ENCODE measurements around the gene DDX27.
A peak's percentile ranks its signal among the peaks of the same experiment; 100 is the strongest.
"Not testable (repeated sequence)": the region's sequence is repeated elsewhere in the genome, so short reads cannot be mapped to it uniquely, and the experiment has no call there.

The DDX27 gene

DNA sequence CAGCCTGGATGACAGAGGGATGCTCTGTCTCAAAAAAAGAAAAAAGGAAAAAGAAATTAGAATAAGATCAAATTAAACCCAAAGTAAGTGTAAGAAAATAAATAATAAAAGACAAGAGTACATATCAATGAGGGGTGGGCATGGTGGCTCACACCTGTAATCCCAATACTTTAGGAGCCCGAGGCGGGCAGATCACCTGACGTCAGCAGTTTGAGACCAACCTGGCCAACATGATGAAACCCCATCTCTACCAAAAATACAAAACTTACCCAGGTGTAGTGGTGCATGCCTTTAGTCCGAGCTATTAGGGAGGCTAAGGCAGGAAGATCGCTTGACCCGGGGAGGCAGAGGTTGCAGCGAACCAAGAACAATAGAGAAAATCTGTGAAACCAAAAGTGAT, 16.2 kb upstream of the DDX27 start:
- DNase-seq (ENCODE audit: low read depth in 2 of 2), result no peak

DNA sequence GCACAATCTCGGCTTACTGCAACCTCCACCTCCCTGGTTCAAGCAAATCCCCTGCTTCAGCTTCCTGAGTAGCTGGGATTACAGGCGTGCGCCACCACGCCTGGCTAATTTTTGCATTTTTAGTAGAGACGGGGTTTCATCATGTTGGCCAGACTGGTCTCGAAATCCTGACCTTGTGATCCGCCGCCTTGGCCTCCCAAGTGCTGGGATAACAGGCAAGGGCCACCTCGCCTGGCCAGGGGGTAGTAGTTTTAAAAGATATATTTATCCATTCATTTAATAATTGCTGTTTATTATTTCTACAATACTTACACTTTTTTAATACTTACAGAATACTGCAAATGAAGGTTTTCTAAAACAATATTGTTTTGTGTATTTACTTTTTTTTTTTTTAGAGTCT, 15.5 kb upstream of the DDX27 start:
- DNase-seq (ENCODE audit: low read depth in 2 of 2), result no peak

- DNase-seq (ENCODE audit: low read depth in 2 of 2), result no peak
Measured at GRCh38 chr20:49207076-49207475, 12.1 kb upstream of the DDX27 start.

DNA sequence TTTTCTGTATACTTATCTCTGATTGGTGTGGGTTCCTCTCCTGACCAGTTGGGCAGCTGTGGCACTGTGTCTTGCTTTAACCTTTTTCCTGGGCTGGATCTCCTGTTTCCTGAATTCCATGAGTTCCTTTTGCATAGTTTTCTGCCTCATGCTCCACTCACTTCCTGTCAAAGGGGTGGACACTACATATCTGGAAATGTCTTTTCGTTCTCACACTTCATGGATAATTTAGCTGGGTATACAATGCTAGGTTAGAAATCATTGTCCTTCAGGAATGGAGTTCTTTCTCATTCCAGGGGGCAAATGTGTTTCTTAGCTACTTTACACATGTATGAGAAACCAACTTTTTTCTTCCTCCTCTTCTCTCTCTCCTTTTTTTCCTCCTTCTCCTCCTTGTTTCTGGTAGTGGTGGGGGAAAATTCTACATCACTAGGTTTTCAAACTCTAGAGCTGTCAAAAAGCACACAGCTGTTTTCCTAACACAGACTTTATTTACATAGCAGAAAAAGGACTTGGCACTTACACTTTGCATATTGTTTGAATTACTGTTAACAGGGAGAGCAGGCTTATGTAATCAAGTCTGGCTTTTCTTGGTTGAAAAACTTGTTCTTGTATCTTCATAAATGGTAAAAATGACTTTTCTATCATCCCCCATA, 9.0 kb upstream of the DDX27 start:
- no peak for DNase-seq (ENCODE audit: low read depth in 2 of 2)

GRCh38 chr20:49210757-49211110, 8.5 kb upstream of the DDX27 start:
- DNase-seq (ENCODE audit: low read depth in 2 of 2), result no peak

GRCh38 chr20:49214571-49214970, 4.6 kb upstream of the DDX27 start:
- DNase-seq (ENCODE audit: low read depth in 2 of 2), result no peak

DNA sequence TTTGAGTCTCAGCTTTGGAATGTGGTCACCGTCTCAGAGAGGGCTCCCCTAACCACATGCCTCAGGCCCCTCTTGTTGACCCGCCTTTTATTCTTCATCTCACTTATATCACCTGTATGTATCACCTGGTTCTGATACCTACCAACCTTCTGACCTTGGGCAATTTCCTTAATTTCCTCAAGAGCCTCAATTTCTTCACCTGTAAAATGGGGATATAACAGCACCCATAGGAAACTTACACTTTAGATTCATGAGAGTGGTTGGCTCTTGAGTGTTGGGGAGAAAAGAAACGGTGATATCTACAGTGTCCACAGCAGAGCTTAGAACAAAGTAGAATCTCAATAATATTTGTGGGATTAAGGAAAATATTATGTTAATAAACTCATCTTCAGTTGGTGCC, 4.0 kb upstream of the DDX27 start:
- DNase-seq (ENCODE audit: low read depth in 2 of 2), result no peak

- DNase-seq (ENCODE audit: low read depth in 2 of 2), result peak; percentile 98 to 99
Measured at GRCh38 chr20:49216991-49217578, 2.1 kb upstream of the DDX27 start.

DNA sequence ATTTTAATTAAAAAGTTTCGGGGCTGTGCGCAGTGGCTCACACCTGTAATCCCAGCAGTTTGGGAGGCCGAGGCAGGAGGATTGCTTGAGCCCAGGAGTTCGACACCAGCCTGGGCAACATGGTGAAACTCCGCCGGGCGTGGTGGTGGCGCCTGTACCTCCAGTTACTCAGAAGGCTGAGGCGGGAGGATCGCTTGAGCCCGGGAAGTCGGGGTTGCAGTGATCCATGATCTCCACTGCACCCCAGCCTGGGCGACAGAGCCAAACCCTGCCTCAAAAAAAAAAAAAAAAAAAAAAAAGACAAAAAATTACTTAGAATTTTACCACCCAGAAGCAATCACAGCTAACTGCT, 501 bp upstream of the DDX27 start:
- DNase-seq (ENCODE audit: low read depth in 2 of 2), result not testable (repeated sequence)

DNA sequence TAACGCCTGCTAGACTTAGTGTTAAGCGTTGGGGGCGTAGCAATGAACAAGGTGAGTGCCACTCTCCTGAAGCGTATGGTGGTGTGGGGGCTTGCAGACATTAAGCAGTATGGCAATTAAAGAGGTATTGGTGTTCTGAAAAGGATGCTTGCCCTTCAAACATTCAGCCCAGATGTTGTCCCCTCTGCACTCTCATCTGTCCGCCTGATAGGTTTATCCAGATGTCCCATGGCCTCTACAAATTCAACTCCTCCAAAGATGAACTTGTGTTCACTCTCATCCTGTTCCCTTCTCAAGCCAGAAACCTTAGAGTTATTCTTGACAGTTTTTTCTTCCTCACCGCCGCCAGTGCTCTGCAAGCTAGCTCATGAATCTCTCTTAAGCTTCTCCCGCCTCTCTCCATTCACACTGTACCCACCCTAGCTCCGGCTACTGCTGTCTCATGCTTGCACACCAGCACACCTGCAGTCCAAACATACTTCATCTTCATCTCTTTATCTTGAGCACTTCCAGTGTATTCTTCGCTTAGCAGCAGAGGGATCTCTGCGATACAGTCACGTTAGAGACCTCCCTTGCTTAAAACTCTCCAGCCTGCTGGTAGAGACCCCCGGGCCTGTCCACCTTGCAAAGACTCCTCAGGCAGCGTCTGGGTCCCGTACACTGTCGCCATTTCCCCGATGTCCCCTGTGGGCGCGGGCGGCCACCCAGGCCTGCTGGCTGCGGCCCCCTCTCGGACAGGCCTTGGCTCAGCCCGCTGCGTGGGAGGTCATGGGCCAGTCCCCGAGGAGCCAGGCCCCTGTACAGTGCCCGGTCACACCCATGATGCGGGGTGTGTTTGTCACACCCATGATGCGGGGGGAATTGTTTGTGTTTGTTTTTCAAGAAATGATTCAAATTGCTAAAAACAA, 962 bp downstream of the DDX27 start:
- no peak for DNase-seq (ENCODE audit: low read depth in 2 of 2)

DNA sequence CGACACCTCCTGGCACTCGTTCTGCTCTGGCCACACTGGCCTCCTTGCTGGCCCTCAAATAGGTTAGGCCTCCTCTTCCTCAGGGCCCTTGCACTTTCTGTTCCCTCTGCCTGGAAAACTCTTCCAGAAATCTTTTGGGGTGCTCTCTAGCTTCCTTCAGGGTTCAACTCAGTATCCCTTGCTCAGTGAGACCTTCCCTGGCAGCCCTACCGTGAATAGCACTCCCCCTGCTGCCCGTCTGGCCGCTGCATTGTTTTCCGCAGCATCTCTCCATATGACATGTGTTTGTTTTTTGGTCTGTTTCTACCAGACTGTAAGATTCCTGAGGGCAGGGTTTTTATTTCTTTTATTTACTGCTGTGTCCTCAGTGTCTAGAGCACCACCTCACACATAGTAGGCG, 6.7 kb downstream of the DDX27 start:
- no peak for DNase-seq (ENCODE audit: low read depth in 2 of 2)

- DNase-seq (ENCODE audit: low read depth in 2 of 2), result no peak
Measured at GRCh38 chr20:49228676-49229075, 9.5 kb downstream of the DDX27 start.

GRCh38 chr20:49229381-49229780, 10.2 kb downstream of the DDX27 start:
- DNase-seq (ENCODE audit: low read depth in 2 of 2), result no peak

- no peak for DNase-seq (ENCODE audit: low read depth in 2 of 2)
Measured at GRCh38 chr20:49230021-49230420, 10.8 kb downstream of the DDX27 start.

- DNase-seq (ENCODE audit: low read depth in 2 of 2), result no peak
Measured at GRCh38 chr20:49230561-49231133, 11.4 kb downstream of the DDX27 start.

- no peak for DNase-seq (ENCODE audit: low read depth in 2 of 2)
Measured at GRCh38 chr20:49231471-49231870, 12.3 kb downstream of the DDX27 start.

GRCh38 chr20:49233226-49233625, 14.0 kb downstream of the DDX27 start:
- DNase-seq (ENCODE audit: low read depth in 2 of 2), result no peak

DNA sequence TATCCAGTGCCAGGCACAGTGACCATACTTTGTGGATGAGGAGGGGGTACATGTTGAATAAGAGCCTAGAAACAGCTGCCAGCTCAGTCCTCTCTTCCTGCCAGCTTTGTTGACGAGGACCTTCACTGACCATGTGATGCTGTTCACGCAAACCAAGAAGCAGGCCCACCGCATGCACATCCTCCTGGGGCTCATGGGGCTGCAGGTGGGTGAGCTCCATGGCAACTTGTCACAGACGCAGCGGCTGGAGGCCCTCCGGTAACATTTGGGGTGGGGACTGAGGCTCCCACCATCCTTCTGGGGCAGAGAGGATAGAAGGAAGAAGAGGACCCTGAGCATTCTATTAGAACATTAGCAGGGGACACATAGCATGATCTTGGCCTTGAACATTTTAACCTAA, 15.6 kb downstream of the DDX27 start:
- no peak for DNase-seq (ENCODE audit: low read depth in 2 of 2)

DNA sequence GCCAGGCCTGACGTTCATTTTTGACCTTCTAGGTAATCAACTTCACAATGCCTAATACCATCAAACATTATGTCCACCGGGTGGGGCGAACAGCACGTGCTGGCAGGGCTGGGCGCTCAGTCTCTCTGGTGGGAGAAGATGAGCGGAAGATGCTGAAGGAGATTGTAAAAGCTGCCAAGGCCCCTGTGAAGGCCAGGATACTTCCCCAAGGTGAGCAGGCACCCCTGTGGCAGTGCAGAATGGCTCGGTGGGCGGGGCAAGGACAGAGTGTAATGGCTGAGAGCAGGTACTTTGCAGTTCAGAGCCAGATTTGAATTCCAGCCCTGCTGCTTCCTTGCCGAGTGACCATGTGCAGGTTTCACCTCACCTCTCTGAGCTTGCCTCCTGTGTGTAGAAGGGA, 17.1 kb downstream of the DDX27 start:
- DNase-seq (ENCODE audit: low read depth in 2 of 2), result no peak

GRCh38 chr20:49237531-49237930, 18.3 kb downstream of the DDX27 start:
- DNase-seq (ENCODE audit: low read depth in 2 of 2), result no peak

- peak in 1 of 2 donors; percentile 14 for DNase-seq (ENCODE audit: low read depth in 2 of 2)
Measured at GRCh38 chr20:49245921-49246740, 26.9 kb downstream of the DDX27 start.

DNA sequence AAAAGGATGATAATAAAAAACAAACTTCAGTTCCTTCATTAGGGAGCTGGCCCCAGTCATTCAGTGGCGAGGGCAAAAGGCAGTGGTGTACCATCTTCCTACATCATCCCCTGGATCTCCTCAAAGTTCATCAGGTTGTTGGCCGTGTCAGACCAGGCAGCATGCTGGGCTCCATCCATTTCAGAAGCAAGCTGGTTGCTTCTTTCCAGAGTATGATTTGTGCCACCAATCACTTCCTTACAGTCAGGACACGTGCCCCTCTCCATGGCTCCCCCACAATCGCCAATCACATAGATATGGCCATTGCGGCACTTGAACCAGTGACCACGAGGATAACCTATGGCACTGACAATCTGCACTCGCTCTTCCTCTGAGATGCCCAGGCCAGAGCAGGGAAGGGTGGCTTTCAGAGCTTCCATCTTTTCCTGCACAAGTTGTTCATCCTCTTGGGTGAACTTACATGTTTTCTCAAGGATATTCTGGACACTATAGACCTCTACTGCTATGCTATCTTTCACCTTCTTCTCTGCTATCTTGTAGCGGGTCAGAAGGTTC, 28.0 kb downstream of the DDX27 start:
- no peak for DNase-seq (ENCODE audit: low read depth in 2 of 2)

Data from activated CD4-positive, alpha-beta T cell treated with anti-CD3 and anti-CD28 coated beads for 24 hours (primary cell).